Lower lobe of right lung (tissue), 2 donors: ENCODE data around the gene RNASEH2B. TPM values are rescaled to one million over a fixed set of nuclear protein-coding genes. Genes with fewer than 3 reads are reported as not detected.

Experiments used
- ATAC-seq, 2 donors: fragments of 200-7000 bp; cut with Tn5 transposase; one replicate each; pipeline ENCODE4 v1.9.1; 2020 to 2022; ENCODE audit warnings: mild to moderate bottlenecking in 2 of 2, moderate library complexity in 2 of 2
- DNase-seq: peaks from one replicate; pipeline ENCODE4 v3.0.0-alpha.2; 2020
- H3K27ac ChIP-seq: fragments of 200-600 bp; one replicate; pipeline ENCODE4 v1.8.0; 2022
- H3K27me3 ChIP-seq: fragments of 200-600 bp; one replicate; pipeline ENCODE4 v1.8.0; 2022; ENCODE audit warnings: low read depth
- H3K36me3 ChIP-seq: fragments of 200-600 bp; one replicate; pipeline ENCODE4 v1.8.0; 2022; ENCODE audit warnings: mild to moderate bottlenecking
- H3K4me1 ChIP-seq: fragments of 200-600 bp; one replicate; pipeline ENCODE4 v1.8.0; 2022
- H3K4me3 ChIP-seq: fragments of 200-600 bp; one replicate; pipeline ENCODE4 v1.8.0; 2022; ENCODE audit warnings: mild to moderate bottlenecking
- H3K9me3 ChIP-seq: fragments of 200-600 bp; one replicate; pipeline ENCODE4 v1.8.0; 2022
- intact Hi-C: fragments of 100-400 bp; cut with DNase I; formaldehyde crosslinking; loops from one replicate; pipeline ENCODE4 v1.11.0; 2022
- total RNA-seq: library from RNA; stranded (reverse); fragmentation: NEBNext Ultra II Directional; extraction: Animal tissue kit (Norgen Biotek cat#: 25700); gene quantifications from one replicate; pipeline ENCODE4 v1.2.1, GENCODE V29; 2021
- TF ChIP-seq, protein P1 (sequence below): fragments of 200-600 bp; IDR thresholded peaks from one replicate; pipeline ENCODE4 v1.8.0; 2022; ENCODE audit warnings: antibody characterized with exemption, mild to moderate bottlenecking
- donor health status: DM: no; HTN: yes; CAD: no; lungs with severe emphysema.

The RNASEH2B gene
- total RNA-seq, 1 donor from 2014 or later: 50.7 TPM

GRCh38 chr13:50957620-50958019 is 48.0 kb downstream of the RNASEH2B start:
- intact Hi-C loops: no loop called here
- peaks cover 42% of the 10 kb centered on the region for H3K36me3 ChIP-seq
- no peak overlapping the region for H3K27ac ChIP-seq
- no peaks in the 10 kb centered on the region for H3K27me3 ChIP-seq
- H3K4me1 ChIP-seq: no peaks in the 10 kb centered on the region
- TF ChIP-seq, protein P1, sequence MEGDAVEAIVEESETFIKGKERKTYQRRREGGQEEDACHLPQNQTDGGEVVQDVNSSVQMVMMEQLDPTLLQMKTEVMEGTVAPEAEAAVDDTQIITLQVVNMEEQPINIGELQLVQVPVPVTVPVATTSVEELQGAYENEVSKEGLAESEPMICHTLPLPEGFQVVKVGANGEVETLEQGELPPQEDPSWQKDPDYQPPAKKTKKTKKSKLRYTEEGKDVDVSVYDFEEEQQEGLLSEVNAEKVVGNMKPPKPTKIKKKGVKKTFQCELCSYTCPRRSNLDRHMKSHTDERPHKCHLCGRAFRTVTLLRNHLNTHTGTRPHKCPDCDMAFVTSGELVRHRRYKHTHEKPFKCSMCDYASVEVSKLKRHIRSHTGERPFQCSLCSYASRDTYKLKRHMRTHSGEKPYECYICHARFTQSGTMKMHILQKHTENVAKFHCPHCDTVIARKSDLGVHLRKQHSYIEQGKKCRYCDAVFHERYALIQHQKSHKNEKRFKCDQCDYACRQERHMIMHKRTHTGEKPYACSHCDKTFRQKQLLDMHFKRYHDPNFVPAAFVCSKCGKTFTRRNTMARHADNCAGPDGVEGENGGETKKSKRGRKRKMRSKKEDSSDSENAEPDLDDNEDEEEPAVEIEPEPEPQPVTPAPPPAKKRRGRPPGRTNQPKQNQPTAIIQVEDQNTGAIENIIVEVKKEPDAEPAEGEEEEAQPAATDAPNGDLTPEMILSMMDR: no peak
- ATAC-seq (no peak), DNase-seq (no peak)
- no peak overlapping the region for H3K4me3 ChIP-seq
- no peaks in the 10 kb centered on the region for H3K9me3 ChIP-seq

DNA sequence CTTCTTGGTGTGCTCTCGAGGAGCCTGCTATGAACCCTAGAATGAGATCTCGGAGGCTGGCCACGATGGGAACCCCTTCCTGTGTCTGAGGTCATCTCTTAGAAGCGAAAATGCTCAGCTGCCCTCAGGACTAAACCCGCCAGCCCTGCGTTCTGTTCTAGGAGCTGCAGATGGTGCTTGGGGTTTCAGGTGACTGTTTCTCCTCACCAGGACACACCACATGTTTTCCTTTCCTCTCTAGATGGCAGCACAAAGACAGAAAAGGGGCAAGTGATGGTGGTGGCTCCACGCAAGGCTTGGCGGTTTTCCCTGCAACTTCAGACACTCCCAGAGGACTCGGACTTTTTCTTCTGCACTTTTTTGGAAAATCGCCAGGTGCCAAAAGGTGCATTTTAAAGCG is 60.1 kb downstream of the RNASEH2B start:
- Histone ChIP-seq H3K4me1 (no peaks in the 10 kb centered on the region), H3K9me3 (no peaks in the 10 kb centered on the region), H3K4me3 (no peak overlapping the region), H3K27ac (no peak overlapping the region), H3K36me3 (peaks cover 29% of the 10 kb centered on the region), H3K27me3 (no peaks in the 10 kb centered on the region)
- DNase-seq (no peak), ATAC-seq (no peak)
- intact Hi-C loops: no loop called here
- TF ChIP-seq, protein P1: no peak

DNA sequence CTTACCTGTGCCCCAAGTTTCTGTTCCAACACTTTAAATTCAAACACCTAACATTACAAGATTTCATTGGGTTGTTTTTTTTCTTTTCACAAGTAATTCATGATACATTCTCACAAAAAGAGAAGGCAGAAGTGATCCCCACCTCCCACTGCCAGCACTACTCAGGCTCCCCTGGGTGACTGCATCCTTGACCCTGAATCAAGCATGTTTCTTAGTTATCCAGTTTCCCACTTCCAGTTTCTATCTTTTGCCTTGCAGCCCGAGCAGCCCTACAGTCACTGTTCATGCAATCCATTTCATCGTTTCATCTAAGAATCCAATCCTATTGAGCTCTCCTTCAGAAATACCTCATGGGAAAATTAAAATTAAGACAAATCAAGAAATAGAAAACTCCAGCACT is 61.4 kb downstream of the RNASEH2B start:
- no peak for ATAC-seq
- no peak for DNase-seq
- Histone ChIP-seq H3K36me3 (peaks cover 21% of the 10 kb centered on the region), H3K9me3 (no peaks in the 10 kb centered on the region), H3K27me3 (no peaks in the 10 kb centered on the region), H3K4me3 (no peak overlapping the region), H3K4me1 (no peaks in the 10 kb centered on the region), H3K27ac (no peak overlapping the region)
- TF ChIP-seq, protein P1: no peak
- intact Hi-C loops: no loop called here

DNA sequence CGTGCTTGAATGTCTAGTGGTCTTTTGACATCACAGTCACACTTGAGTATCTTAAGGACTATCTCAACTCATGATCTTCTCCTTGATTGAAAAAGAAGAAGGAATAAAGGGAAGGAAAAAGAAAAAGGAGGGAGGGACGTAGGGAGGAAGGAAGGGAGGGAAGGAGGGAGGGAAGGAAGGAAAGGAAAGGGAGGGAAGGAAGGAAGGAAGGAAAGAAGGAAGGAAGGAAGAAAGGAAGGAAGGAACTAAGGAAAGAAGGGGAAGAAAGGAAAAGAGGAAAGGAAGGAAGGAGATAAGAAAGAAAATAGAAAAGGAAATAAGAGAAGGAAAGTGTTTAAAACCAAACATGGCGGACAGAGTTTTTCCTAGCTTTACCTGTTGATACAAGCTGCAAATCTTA is 64.7 kb downstream of the RNASEH2B start:
- Histone ChIP-seq H3K4me1 (peaks cover 5% of the 10 kb centered on the region), H3K27me3 (no peaks in the 10 kb centered on the region), H3K27ac (no peak overlapping the region), H3K4me3 (no peak overlapping the region), H3K9me3 (no peaks in the 10 kb centered on the region), H3K36me3 (peaks cover 9% of the 10 kb centered on the region)
- DNase-seq (no peak), ATAC-seq (no peak)
- TF ChIP-seq, protein P1: no peak
- intact Hi-C loops: no loop called here

DNA sequence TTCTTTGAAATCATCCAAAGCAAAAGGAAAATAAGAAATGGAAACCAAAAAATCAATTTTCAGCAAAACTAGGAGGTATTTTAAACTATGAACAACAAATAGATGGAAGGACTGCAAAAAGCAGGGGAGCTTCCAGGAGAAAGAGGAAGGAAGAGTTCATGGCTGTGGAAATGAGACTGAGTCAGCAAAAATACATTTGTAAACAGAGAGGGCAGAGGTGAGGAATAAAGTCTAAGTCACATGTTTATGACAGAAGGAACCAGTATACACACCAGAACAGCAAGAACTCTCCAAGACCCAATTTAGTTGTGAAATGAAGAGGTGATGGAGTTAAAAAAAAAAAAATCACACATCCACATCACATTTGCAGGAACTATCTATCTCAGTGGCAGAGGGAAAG is 69.6 kb downstream of the RNASEH2B start:
- H3K9me3 ChIP-seq: no peaks in the 10 kb centered on the region
- peaks cover 5% of the 10 kb centered on the region for H3K4me1 ChIP-seq
- DNase-seq: no peak
- ATAC-seq: peak; percentile 59 to 74
- no peaks in the 10 kb centered on the region for H3K36me3 ChIP-seq
- H3K27me3 ChIP-seq: no peaks in the 10 kb centered on the region
- intact Hi-C loops: no loop called here
- H3K27ac ChIP-seq: no peak overlapping the region
- TF ChIP-seq, protein P1: no peak
- no peak overlapping the region for H3K4me3 ChIP-seq

GRCh38 chr13:50981686-50982085 is 72.1 kb downstream of the RNASEH2B start:
- Histone ChIP-seq H3K9me3 (no peaks in the 10 kb centered on the region), H3K4me1 (peaks cover 5% of the 10 kb centered on the region), H3K27ac (no peak overlapping the region), H3K27me3 (no peaks in the 10 kb centered on the region), H3K36me3 (no peaks in the 10 kb centered on the region), H3K4me3 (no peak overlapping the region)
- TF ChIP-seq, protein P1: no peak
- DNase-seq: no peak
- no peak for ATAC-seq
- intact Hi-C loops: no loop called here
